GM18519 (cell line): ENCODE results near the gene PRELP.

Experiments
- ATAC-seq: cut with Tn5 transposase; IDR thresholded peaks from one replicate; pipeline ENCODE4 v1.9.1; 2021; ENCODE audit warnings: mild to moderate bottlenecking, moderate library complexity; ENCODE audit not compliant: unreplicated experiment, low FRiP score

PRELP gene

GRCh38 chr1:203521074-203521794 lies 45.6 kb downstream of the PRELP start:
- no peak for ATAC-seq

- no peak for ATAC-seq
Measured at GRCh38 chr1:203521812-203522211, 46.2 kb downstream of the PRELP start.

- ATAC-seq = no peak
Measured at GRCh38 chr1:203522237-203522636, 46.6 kb downstream of the PRELP start.

GRCh38 chr1:203523667-203524066 lies 48.1 kb downstream of the PRELP start:
- ATAC-seq = no peak

GRCh38 chr1:203524152-203524551 lies 48.5 kb downstream of the PRELP start:
- ATAC-seq = no peak

- ATAC-seq = no peak
Measured at GRCh38 chr1:203524824-203525223, 49.2 kb downstream of the PRELP start.

GRCh38 chr1:203525685-203526084 lies 50.1 kb downstream of the PRELP start:
- no peak for ATAC-seq

- ATAC-seq = no peak
Measured at GRCh38 chr1:203526130-203526529, 50.5 kb downstream of the PRELP start.

GRCh38 chr1:203526572-203526971 lies 51.0 kb downstream of the PRELP start:
- ATAC-seq = no peak

- ATAC-seq = no peak
Measured at GRCh38 chr1:203527013-203527412, 51.4 kb downstream of the PRELP start.

- no peak for ATAC-seq
Measured at GRCh38 chr1:203528063-203528462, 52.5 kb downstream of the PRELP start.

- no peak for ATAC-seq
Measured at GRCh38 chr1:203528976-203529835, 53.6 kb downstream of the PRELP start.

- no peak for ATAC-seq
Measured at GRCh38 chr1:203531063-203531462, 55.5 kb downstream of the PRELP start.

GRCh38 chr1:203534012-203534411 lies 58.4 kb downstream of the PRELP start:
- no peak for ATAC-seq

- ATAC-seq = no peak
Measured at GRCh38 chr1:203534526-203534925, 58.9 kb downstream of the PRELP start.

GRCh38 chr1:203536575-203536974 lies 61.0 kb downstream of the PRELP start:
- no peak for ATAC-seq

- no peak for ATAC-seq
Measured at GRCh38 chr1:203536980-203537455, 61.4 kb downstream of the PRELP start.

- ATAC-seq = no peak
Measured at GRCh38 chr1:203537806-203538464, 62.3 kb downstream of the PRELP start.

- ATAC-seq = no peak
Measured at GRCh38 chr1:203538726-203539125, 63.1 kb downstream of the PRELP start.

GRCh38 chr1:203539831-203540546 lies 64.4 kb downstream of the PRELP start:
- ATAC-seq = no peak
